GM13976 (cell line): ENCODE measurements around the gene SLITRK2.

Source experiments
- DNase-seq: peaks from one replicate; pipeline ENCODE4 v3.0.0; 2012; ENCODE audit warnings: low spot score
- in situ Hi-C: fragments of 300-500 bp; cut with MboI; formaldehyde crosslinking; loops from one replicate; pipeline ENCODE4 v1.12.0; 2022; ENCODE audit warnings: low sequenced_read_pairs, mixed read lengths, inconsistent platforms; ENCODE audit not compliant: unreplicated experiment
- TF ChIP-seq, protein P1 (sequence below): IDR thresholded peaks from 2 replicates; pipeline ENCODE4 v1.5.1; 2012; ENCODE audit warnings: borderline replicate concordance, mild to moderate bottlenecking; ENCODE audit not compliant: insufficient read depth; ENCODE audit errors: extremely low read depth, missing control alignments, control extremely low read depth

SLITRK2 gene

DNA sequence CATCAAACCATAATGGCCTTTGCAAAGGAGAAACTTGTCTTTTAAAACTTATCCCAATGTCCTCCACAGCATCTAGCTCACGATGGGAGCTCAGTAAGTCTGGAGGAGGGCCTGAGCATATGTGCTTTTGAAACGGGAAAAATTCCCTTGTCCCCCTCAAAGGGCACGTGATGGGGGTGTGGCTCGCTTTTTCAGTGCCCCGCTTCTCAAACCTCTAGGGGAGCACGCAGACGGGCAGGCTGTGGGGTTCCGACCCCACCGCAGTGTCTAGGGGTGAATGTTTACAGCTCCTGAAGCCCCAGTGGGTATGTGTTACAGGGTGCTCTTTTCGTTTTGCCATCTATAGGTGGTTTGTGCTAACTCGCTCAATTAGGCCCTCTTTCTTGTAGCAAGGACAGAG is 31.2 kb downstream of the SLITRK2 start:
- in situ Hi-C loops, result no loop called here
- TF ChIP-seq, protein P1, sequence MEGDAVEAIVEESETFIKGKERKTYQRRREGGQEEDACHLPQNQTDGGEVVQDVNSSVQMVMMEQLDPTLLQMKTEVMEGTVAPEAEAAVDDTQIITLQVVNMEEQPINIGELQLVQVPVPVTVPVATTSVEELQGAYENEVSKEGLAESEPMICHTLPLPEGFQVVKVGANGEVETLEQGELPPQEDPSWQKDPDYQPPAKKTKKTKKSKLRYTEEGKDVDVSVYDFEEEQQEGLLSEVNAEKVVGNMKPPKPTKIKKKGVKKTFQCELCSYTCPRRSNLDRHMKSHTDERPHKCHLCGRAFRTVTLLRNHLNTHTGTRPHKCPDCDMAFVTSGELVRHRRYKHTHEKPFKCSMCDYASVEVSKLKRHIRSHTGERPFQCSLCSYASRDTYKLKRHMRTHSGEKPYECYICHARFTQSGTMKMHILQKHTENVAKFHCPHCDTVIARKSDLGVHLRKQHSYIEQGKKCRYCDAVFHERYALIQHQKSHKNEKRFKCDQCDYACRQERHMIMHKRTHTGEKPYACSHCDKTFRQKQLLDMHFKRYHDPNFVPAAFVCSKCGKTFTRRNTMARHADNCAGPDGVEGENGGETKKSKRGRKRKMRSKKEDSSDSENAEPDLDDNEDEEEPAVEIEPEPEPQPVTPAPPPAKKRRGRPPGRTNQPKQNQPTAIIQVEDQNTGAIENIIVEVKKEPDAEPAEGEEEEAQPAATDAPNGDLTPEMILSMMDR, result no peak

DNA sequence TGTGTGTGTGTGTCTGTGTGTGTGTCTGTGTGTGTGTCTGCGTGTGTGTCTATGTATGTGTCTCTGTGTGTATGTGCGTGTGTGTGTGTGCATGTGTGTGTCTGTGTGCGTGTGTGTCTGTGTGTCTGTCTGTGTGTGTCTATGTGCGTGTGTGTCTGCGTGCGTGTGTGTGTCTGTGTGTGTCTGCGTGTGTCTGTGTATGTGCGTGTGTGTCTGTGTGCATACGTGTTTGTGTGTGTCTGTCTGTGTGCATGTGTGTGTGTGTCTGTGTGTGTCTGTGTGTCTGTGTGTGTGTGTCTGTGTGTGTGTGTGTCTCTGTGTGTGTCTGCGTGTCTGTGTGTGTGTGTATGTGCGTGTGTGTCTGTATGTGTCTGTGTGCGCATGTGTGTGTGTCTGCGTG is 35.6 kb downstream of the SLITRK2 start:
- TF ChIP-seq, protein P1, result no peak
- no peak for DNase-seq
- in situ Hi-C loops, result no loop called here

More for the DNA sequence above, 31.2 kb downstream of the SLITRK2 start:
- DNase-seq, result no peak

DNA sequence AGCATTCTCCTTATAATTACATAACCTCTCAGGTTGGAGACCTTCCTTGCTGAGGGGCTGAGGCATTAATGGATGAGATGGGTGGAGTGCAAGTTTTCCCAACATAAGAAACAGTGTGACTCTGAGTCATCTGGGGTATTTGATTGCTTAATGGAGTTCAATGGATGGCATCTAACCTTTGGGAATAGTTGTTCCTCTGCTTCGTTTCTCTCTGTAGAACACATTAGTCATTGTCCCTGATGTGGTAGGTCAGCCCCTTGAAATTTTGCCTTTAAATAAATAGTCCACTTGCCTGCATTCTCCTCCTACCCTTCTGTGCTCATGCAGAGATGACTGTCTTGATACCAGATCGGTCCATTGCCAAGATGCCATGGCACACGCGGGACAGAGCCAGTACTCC is 38.6 kb downstream of the SLITRK2 start:
- DNase-seq, result no peak
- TF ChIP-seq, protein P1, result no peak
- in situ Hi-C loops, result no loop called here

DNA sequence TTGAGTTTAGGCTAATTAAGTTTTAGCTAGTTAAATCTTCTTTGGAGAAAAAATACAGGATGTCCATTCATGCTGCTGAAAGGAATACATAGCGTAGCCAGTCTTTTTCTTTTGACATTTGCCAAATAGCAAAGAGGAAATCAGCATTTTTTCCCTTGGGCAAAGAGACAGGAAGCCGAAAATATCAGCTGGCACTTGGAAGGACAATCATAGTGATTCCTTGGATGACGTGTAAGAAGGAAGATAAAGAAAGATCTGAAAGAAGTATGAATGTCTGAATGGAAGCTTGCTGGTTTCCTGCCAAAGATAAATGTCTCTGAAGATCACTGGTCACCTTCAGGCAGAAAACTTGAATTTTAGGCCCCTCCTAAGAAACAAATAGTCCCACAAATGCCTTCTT is 44.2 kb downstream of the SLITRK2 start:
- no peak for DNase-seq
- in situ Hi-C loops, result no loop called here
- TF ChIP-seq, protein P1, result no peak

DNA sequence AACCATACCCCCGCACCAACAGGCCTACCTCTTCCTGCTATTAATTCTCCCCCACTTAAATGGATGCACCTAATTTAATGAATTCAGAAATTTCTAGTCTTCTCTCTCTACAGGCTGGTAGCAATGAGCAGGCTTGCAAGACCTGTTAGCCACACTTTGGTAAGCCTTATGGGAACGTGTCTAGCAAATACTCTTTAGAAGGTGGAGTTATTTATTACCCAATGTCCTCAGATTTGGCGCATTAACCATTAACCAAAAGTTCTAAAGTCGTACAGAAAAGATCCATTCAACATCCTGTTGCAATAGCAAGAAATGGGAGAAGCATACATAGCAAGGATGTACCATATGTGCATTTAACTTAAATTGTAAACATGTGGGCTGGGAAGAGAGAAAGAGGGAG is 47.5 kb downstream of the SLITRK2 start:
- TF ChIP-seq, protein P1, result no peak
- in situ Hi-C loops, result no loop called here
- no peak for DNase-seq
